ENCODE data around the gene ZNF227. TPM values are rescaled to one million over a fixed set of nuclear protein-coding genes. Genes with fewer than 3 reads are reported as not detected.
"Not testable (repeated sequence)": the region's sequence is repeated elsewhere in the genome, so short reads cannot be mapped to it uniquely, and the experiment has no call there.

Gene ZNF227
- total RNA-seq, 2 experiments from 2014 or later, result 17.7 to 18.5 TPM

DNA sequence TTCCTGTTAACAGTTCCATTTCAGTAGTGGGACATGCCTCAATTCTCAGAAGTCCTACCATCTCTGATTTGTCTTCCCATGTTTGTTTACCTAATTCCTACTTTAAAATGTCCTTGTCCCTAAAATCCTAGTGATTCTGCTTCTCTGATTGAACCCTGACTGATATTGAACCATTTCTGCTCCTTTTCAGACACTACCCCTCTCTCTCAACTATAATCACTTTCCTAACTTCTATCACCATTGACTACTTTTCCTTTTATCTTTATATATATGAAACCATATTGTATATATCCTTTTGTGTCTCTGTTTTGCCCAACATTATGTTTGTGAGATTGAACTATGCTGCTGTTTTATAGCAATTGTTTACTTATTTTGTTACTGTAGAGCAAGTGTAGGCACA is 15.6 kb upstream of the ZNF227 start:
- ATAC-seq (no peak), DNase-seq (no peak)
- intact Hi-C loops (cut with micrococcal nuclease), result no loop called here
- Mint-ChIP-seq H3K4me3 (no peak overlapping the region), H3K9me3 (peaks cover 31% of the 10 kb centered on the region), H3K27me3 (no peaks in the 10 kb centered on the region), H3K27ac (no peak overlapping the region), H3K36me3 (ENCODE audit: low read depth) (peaks cover 7% of the 10 kb centered on the region), H3K4me1 (ENCODE audit: low read depth) (no peaks in the 10 kb centered on the region)
- CTCF ChIA-PET, result no interaction called here
- POLR2A ChIA-PET, result no interaction called here
- TF ChIP-seq, protein P1, sequence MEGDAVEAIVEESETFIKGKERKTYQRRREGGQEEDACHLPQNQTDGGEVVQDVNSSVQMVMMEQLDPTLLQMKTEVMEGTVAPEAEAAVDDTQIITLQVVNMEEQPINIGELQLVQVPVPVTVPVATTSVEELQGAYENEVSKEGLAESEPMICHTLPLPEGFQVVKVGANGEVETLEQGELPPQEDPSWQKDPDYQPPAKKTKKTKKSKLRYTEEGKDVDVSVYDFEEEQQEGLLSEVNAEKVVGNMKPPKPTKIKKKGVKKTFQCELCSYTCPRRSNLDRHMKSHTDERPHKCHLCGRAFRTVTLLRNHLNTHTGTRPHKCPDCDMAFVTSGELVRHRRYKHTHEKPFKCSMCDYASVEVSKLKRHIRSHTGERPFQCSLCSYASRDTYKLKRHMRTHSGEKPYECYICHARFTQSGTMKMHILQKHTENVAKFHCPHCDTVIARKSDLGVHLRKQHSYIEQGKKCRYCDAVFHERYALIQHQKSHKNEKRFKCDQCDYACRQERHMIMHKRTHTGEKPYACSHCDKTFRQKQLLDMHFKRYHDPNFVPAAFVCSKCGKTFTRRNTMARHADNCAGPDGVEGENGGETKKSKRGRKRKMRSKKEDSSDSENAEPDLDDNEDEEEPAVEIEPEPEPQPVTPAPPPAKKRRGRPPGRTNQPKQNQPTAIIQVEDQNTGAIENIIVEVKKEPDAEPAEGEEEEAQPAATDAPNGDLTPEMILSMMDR (IDR thresholded peaks at IDR 0.05), result no peak

DNA sequence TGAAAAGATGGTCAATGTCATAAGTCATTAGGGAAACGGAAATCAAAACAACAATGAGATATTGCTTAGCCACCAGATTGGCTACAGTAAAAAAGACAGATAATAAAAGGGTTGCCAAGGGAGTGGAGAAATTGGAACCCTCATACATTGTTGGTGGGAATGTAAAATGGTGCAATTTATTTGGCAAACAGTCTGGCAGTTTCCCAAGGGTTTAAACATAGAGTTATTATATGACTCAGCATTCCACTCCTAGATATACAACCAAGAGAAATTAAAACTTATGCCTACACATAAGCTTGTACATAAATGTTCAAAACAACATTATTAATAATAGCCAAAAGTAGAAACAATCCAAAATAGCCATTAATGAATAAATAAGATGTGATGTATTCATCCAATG is 9.9 kb upstream of the ZNF227 start:
- Mint-ChIP-seq H3K27me3 (peaks cover 5% of the 10 kb centered on the region), H3K27ac (no peak overlapping the region), H3K4me3 (no peak overlapping the region), H3K4me1 (ENCODE audit: low read depth) (peaks cover 3% of the 10 kb centered on the region), H3K36me3 (ENCODE audit: low read depth) (peaks cover 10% of the 10 kb centered on the region), H3K9me3 (peaks cover 15% of the 10 kb centered on the region)
- TF ChIP-seq, protein P1 (IDR thresholded peaks at IDR 0.05), result no peak
- ChIA-PET CTCF (no interaction called here), POLR2A (no interaction called here)
- intact Hi-C loops (cut with micrococcal nuclease), result no loop called here
- ATAC-seq, result no peak
- no peak for DNase-seq

DNA sequence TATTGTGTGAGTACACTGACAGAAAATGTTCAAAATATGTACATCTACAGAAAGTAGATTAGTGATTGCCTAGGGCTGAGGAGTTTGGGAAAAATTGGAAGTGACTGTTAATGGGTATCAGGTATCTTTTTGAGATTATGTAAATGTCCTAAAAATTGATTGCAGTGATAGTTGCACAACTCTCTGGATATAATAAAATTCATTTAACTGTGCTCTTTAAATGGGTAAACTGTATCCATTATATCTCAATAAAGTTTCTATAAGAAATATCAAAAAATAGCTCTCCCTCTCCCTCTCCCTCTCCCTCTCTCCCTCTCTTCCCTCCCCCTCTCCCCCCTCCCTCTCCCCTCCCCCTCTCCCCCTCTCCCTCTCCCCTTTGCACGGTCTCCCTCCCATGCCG is 9.4 kb upstream of the ZNF227 start:
- intact Hi-C loops (cut with micrococcal nuclease), result no loop called here
- DNase-seq, result no peak

DNA sequence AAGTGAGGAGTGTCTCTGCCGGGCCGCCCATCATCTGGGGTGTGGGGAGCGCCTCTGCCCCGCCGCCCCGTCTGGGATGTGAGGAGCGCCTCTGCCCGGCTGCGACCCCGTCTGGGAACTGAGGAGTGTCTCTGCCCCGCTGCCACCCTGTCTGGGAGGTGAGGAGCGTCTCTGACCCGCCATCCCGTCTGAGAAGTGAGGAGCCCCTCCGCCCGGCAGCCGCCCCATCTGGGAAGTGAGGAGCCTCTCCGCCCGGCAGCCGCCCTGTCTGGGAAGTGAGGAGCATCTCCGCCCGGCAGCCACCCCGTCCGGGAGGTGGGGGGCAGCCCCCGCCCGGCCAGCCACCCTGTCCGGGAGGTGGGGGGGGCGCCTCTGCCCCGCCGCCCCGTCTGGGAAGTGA is 8.5 kb upstream of the ZNF227 start:
- H3K36me3 Mint-ChIP-seq (ENCODE audit: low read depth); H3K4me1 Mint-ChIP-seq (ENCODE audit: low read depth); POLR2A ChIA-PET; ATAC-seq; DNase-seq; CTCF ChIA-PET; H3K27me3 Mint-ChIP-seq; H3K27ac Mint-ChIP-seq; H3K4me3 Mint-ChIP-seq; intact Hi-C loops (cut with micrococcal nuclease): not testable (repeated sequence)
- peaks cover 20% of the 10 kb centered on the region for H3K9me3 Mint-ChIP-seq

More for the DNA sequence above, 9.4 kb upstream of the ZNF227 start:
- POLR2A ChIA-PET, result no interaction called here
- Mint-ChIP-seq H3K36me3 (ENCODE audit: low read depth) (peaks cover 9% of the 10 kb centered on the region), H3K9me3 (peaks cover 15% of the 10 kb centered on the region), H3K4me3 (no peak overlapping the region), H3K27ac (no peak overlapping the region), H3K4me1 (ENCODE audit: low read depth) (peaks cover 5% of the 10 kb centered on the region), H3K27me3 (peaks cover 5% of the 10 kb centered on the region)
- TF ChIP-seq, protein P1 (IDR thresholded peaks at IDR 0.05), result no peak
- CTCF ChIA-PET, result no interaction called here
- no peak for ATAC-seq

DNA sequence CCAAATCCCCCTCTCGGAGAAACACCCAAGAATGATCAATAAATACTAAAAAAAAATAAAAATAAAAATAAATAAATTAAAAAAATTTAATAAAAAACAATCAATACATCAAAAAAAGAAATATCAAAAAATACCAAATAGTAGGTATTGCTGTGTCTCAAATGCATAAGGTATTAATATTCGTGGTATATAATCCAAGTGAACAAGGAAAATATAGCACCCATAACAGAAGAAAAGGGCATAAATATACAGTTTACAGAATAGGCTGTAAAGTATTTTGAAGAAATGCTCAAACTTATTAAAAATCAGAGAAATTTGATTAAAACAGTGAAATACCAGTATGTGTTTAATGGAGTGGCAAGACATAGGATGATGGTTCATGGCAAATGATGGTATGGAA is 7.6 kb upstream of the ZNF227 start:
- no peak overlapping the region for H3K27ac Mint-ChIP-seq
- no peak overlapping the region for H3K4me3 Mint-ChIP-seq
- H3K9me3 Mint-ChIP-seq, result peaks cover 20% of the 10 kb centered on the region
- peaks cover 5% of the 10 kb centered on the region for H3K4me1 Mint-ChIP-seq (ENCODE audit: low read depth)
- peaks cover 5% of the 10 kb centered on the region for H3K27me3 Mint-ChIP-seq
- no peak for DNase-seq
- intact Hi-C loops (cut with micrococcal nuclease), result no loop called here
- peaks cover 10% of the 10 kb centered on the region for H3K36me3 Mint-ChIP-seq (ENCODE audit: low read depth)
- ChIA-PET POLR2A (no interaction called here), CTCF (no interaction called here)
- ATAC-seq, result no peak
- TF ChIP-seq, protein P1 (IDR thresholded peaks at IDR 0.05), result no peak
